HuH-7 (cell line): ENCODE measurements around the gene GPATCH4.
A peak's percentile ranks its signal among the peaks of the same experiment; 100 is the strongest.
"Not testable (repeated sequence)": the region's sequence is repeated elsewhere in the genome, so short reads cannot be mapped to it uniquely, and the experiment has no call there.

Experiments
- DNase-seq: peaks from one replicate; pipeline ENCODE4 v3.0.0; 2011; ENCODE audit warnings: low spot score

GPATCH4 gene

DNA sequence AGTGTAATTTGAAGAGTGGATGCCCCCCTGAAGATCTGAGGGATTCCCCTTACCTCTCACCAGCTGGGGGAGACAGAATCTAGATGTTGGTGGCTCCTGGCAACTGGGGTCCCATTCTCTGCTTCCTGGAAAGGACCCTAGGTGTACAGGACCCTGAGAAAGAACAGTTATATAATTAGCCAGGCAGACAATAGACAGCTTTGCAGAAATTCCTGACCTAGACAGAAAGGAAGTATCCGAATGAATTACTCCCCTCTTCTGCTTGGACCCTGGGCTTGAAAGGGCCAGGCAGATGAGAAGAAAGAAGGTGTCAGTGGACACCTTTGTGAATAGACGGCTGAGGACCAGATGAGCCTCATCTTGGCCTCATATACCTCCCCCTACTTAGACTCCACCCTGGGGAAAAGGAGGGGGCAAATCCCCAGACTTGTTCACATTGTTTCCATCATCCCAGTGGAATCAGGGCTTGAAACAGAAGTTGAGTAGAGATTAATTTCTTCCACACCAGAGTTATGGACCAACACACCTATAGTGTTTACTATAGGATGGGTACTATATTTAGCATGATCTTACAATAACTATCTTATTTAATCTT lies 27.1 kb downstream of the GPATCH4 start:
- DNase-seq, result no peak

DNA sequence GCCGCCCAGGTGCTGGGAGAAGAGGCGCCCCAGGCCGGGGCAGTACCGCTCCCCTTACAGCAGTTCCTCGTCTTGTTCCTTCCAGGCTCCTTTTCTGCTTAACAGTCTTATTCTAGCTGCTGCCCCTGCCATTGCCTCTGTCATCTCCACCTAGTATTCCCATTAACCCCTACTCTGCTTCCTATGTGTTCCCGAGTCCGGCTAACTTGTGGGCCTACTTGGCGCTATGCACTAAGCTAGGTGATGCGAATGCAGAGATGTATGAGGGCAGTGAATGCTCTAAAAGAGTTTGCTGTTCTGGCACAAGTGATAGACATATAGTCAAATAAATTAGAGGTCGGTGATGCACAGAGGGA lies 28.6 kb downstream of the GPATCH4 start:
- DNase-seq, result no peak

DNA sequence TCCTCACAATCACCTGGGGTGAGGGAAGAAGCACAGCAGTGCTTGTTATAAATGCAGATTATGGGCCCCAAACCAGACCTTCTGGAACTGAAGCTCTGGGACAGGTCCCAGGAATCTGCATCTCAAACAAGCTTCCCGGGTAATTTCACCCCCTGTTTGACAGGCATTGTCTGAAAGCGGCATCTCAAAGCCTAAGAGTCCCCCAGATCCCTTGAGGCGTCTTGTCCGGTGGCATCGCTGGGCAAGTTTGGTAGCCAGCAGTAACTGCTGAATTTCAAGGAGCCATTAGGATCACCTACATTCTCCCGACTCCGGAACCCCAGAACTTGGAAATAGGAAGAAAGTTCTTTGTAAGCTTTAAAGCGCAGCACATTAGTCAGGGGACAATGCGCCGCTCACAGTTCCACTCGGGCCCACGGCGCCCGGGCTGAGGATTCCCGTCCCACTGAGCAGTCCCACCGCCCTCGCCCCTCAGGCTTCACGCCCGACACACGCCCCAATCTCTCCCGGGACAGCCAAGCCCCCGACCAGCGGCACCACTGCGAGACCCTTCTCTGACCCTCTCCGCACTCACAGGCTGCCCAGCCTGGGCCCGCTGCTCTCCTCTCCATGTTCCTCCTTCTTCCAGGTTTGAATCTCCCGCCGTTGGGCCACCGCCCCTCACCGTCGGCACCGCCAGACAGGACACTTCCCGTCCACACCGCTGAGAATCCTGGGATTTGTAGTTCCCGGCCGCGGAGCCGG lies 29.2 kb downstream of the GPATCH4 start, which contains the start of gene IQGAP3:
Gene IQGAP3, minus strand, starts transcription at position 647 of the 744 bp plus-strand sequence. Its CDS starts 36 bp downstream, at position 611.
- peak; percentile 95 for DNase-seq

DNA sequence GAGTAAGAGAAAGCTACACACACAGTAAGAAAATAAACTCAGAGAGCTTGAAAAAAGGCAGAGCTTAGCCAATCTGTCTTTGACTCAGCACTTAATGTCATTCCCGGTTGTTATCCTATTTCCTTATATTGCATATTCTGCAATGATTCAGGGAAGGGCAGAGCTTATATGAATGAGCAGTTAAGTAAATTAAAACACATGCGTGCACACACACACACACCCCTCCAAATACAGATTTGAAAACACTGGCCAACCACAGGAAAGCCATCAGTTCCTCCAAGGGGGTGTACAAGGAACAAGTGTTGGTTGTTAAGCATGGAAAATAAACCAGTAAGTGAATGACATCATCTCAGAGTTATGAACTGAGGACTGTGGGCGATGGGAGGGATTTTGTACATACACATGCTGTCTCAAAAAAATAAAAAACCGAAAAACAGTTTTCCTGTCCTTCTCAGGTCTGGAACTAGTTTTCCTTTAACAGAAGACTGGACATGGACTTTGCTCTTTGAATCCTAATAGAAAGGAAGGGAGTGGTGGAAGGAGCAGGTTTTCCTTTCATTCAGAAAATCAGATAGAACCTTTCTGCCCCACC lies 29.9 kb downstream of the GPATCH4 start:
- no peak for DNase-seq

DNA sequence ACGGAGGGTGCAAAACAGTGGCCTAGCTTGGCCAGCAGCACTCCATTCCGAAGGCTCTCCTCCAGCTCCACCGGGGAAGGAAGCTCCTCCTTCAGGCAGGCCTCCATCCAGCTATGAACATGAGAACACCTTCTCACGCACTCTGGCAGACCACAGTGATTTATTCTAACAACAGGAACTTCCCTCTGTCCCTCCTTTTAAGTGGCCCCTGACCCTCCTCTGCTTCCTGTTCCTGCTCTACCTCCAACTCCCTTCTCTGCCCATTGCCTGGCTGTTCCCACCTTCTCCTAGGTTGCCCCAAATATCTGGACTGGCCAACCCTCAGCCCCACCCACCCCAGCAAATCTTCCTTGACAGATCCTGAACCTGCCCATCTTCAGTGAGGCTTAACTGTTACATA lies 34.8 kb downstream of the GPATCH4 start:
- DNase-seq, result no peak

DNA sequence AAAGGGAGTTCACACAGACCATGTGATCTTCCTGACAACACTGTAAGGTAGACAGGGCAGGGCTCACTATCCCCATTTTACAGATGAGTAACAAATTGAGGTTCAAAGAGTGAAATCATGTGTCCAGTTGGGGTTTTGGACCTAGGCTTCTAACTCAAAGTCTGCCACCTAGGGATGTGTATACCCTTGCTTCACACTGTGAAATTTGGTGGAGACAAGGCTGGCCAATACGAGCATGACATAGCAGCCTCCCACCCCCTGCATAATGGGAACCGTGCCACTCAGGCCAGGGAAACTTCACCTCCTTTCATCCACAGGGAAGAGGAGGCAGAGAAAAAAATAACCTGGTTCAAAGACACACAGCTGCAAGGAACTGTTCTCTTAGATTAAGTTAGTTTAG lies 35.8 kb downstream of the GPATCH4 start:
- DNase-seq, result no peak

DNA sequence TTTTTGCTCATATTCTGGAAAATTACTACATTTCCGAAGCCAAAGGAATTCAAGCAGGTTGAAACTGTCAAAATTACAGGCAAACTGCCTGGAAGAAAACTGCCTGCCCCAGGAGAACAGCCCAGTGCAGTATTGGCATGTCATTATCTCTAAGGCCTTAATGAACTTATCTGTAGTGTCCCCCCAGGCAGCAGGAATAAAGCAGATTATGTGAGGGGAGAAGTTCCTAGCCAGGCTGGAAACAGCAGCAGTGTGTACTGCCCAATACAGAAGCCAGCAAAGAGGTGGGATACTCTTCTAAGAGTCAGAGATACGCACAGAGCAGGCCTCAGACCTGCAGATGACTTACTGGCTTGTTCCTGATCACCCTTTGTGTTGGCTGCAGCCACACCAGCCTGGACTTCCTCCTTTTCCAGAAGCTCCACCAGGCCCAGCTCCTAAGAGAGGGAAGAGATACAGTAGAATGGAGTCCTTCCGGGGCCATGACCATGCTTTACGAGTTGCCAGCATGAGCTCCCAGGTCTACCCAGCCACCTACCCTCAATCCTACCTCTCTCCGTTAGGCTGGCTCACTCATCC lies 40.6 kb downstream of the GPATCH4 start:
- no peak for DNase-seq

DNA sequence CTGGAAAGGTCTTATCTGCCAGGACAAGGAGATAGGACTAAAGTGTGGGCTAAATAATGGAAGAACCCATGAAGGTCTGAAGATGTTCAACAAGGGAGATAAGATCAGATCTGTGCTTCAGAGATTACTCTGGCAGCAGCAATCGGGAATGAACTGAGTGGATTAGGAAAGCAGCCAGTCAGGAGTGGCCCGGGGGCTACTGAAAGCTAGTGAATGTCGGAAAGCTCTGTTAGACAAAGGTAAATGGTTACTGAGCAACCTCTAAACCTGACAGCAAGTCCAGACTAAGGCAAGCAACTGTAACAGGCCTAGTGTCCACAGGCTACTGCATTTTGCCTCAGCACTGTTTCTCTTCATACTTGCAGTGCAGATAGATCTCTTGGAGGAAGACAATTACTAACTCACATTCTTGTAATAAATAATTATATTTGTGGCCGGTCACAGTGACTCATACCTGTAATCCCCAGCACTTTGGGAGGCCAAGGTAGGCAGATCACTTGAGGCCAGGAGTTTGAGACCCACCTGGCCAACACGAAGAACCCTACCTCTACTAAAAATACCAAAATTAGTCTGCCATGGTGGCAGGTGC lies 41.4 kb downstream of the GPATCH4 start:
- DNase-seq, result no peak

DNA sequence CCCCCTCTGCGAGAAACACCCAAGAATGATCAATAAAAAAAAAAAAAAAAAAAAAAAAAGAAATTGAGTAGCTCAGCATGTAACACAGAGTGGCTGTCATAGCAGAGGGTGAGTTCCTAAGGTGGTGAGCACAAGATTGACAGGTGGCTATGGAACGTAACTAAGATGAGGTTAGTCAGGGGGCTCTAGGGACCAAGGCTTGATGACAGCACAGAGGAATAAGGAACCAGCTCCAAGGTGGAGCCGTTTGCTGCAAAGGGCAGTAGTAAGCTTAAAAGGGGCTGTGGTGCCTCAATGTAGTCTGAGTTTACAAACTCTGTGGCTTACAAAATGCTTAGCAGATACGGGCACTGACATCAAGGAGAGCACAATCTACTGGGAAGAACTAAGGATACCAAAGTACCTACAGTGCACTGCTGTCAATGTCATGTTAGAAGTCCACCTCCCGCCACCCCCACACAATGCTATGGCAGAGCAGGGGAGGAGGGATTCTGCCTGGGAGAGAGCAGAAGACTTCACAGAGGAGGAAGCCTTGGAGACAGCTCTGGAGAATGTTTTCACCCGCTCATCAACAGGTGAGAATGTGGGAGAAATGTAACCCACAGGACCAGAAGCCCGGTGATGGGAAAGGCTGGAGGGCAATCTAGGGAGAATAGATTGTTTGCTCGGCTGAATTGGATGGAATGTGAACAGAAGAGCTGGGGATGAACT lies 42.0 kb downstream of the GPATCH4 start:
- no peak for DNase-seq

DNA sequence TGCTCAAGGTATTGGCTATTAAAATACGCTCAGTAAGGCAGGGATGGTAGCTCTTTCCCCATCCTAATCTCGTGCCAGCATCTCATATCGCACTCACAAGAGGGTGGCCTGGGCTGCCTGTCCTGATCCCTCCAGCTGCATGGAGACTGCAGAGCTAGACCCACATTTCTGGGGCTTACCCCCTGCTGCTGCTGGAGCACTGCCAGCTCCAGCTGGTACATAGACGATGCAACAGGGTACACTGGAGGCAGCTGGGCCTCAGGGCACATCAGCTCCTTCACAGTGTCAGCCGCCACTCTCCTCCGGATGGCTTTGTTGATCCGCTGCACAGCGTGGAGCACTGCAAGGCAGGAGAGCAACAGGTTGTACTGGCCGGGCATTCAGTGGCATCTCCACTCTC lies 44.9 kb downstream of the GPATCH4 start:
- DNase-seq, result no peak

DNA sequence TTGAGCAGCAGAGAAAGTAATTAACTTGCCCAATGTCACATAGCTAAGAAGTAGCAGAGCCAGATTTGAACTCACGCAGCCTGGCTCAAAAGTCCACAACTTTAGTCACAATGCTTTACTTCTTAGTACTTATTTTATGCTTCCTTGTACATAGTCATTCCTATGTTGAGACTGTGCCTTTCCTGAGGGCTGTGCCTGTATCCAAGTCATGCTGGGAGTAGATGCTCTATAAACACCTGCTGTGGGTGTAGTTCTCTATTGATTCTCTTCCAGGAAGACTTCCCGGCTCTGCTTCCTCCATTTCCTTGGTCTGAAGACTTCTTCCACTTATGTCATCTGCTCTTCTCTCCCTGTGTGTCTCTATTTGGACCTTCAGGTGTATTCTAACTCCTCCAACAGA lies 45.6 kb downstream of the GPATCH4 start:
- no peak for DNase-seq

DNA sequence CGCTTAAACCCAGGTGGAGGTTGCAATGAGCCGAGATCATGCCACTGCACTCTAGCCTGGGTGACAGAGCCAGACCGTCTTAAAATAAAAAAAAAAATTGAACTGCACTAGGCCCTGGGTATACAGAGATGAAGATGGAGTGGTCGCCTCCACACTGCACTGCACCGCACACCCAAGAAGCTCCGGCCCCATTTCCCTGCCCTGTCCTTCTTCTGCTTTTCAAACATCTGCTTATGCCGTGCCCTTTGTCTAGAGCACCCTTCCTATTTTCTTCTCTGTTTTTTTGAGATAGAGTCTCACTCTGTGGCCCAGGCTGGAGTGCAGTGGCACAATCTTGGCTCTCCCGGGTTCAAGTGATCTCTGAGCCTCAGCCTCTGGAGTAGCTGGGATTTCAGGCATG lies 46.3 kb downstream of the GPATCH4 start:
- DNase-seq, result no peak

DNA sequence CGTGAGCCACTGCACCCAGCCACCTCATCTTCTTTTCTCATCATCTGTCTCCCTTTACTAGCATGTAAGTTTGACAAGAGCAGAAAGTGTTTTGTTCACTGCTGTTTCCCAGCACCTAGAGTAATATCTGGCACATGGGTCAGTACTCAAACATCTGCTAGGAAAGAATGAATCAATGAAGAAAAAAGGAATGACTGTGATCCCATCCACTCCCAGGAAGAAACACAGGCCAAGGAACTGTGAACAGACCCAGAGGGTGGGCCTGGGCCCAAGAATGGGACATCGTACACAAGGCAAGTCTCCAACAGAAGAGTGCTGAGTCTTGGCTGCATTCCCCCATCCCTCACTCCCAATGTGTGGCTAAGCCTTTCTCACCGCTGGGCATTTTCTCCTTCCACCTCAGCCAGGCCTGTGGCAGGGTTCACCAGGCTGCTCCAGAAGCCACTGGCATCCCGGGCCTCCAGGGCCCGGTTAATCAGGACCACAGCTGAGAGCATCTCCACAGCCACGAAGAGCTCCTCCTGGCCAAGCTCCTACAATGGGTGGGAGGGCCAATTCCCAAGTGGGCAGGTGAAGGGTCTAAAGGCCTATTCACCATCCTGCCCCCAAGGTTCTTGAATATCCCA lies 47.3 kb downstream of the GPATCH4 start:
- DNase-seq, result no peak

DNA sequence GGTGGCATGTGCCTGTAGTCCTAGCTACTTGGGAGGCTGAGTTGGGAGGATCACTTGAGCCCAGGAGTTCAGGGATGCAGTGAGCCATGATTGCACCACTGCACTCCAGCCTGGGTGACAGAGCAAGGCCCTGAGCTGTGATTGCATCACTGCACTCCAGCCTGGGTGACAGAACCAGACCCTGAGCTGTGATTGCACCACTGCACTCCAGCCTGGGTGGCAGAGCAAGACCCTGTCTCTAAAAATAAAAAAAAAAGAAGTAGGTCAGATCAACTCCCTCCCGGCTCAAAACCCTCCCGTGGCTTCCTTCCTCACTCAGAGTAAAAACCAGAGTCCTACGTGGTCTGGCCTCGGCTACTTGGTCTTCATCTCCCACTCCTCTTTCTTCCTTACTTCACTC lies 48.3 kb downstream of the GPATCH4 start:
- not testable (repeated sequence) for DNase-seq

DNA sequence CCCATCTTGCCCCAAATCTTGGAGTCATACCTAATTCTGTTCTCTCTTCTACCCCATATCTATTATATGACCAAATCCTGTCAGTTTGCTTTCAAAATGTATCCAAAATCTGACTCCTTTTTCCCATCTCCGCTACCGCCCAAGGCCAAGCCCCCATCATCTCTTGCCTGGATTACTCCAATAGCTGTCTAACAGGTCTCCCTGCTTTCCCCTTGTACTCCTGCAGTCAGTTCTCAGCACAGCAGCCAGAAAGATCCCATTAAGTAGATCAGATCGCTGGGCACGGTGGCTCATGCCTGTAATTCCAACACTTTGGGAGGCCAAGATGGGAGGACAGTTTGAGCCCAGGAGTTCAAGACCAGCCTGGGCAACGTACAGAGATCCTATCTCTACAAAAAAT lies 48.8 kb downstream of the GPATCH4 start:
- no peak for DNase-seq

DNA sequence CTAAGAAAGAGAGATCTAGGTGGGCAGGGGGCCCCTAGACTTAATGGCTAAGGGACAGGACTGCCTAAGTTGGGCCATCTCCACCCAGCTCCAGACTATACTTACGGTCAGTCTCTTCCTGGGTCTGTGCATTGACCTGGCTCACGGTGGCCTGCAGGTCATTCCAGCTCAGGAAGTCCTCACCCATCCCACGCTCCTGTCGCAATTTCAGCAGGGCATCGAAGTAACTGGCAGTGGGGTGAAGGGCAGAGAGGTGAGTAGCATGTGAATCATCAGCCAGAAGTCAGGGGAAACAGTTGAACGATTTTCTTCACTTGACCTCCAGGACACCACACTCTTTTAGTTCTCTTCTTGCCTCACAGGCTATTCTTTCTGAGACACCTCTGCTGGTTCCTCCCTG lies 49.4 kb downstream of the GPATCH4 start:
- no peak for DNase-seq

DNA sequence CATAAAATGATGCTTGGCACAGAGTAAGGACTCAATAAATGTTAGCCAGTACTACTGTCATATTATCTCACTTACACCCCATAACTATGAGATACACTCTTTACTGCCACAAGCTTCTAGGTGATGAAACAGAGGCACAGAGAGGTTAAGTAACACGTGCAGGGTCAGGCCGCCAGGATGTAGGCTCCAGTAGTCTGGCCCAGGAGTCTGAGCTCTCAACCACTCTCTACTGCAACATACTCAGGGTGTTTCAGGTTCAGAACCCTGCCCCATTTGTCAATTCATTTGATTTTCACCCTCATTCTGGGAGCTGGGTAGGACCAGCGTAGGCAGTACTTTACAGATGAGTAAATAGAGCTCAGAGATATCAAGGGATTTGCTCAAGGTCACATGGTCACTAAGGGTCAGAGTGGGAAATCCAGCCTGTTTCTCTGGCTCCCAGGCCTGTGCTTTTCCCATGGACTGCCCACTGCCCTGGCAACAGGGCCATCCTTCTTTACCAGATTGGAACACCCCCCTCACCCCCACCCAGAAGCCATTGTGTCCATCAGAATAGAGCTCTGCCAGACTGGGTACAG lies 50.1 kb downstream of the GPATCH4 start:
- DNase-seq, result no peak

DNA sequence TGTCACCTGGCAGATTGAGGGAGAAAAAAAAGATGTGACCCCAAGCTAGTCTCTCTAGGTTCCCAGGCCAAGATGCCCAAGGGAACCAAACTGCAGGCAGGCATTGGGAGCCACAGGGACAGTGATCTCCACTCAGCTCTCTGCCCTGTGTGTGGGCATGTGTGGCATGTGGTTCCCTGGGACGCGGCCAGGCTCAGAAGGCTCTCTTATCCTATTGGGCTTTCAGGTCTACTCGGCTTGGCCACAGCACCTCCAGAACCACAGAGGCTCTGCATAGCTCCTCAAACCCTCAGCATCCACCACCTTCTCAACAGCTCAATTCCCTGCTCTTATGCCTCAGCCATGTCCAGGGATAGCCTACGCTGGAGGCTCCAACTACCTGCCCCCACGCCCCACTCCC lies 50.9 kb downstream of the GPATCH4 start:
- no peak for DNase-seq

DNA sequence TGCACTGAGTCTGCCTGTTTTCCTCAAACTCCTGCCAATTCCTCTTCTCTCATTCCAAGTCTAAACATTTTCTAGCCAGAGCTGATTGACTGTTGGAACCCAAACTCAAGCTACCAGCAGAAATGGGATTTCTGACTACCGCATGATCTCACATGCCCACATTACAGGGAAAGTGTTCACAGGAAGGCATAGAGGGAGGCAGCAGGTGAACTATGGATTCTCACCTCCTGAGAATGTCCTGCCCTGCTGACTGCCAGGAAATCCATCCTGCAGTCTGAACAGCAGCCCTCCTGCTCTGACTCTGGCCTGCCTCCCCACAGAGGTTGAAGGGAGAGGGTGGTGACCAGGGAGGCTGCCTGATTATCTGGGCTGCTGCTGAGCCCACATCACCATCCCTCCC lies 51.4 kb downstream of the GPATCH4 start:
- DNase-seq, result no peak

DNA sequence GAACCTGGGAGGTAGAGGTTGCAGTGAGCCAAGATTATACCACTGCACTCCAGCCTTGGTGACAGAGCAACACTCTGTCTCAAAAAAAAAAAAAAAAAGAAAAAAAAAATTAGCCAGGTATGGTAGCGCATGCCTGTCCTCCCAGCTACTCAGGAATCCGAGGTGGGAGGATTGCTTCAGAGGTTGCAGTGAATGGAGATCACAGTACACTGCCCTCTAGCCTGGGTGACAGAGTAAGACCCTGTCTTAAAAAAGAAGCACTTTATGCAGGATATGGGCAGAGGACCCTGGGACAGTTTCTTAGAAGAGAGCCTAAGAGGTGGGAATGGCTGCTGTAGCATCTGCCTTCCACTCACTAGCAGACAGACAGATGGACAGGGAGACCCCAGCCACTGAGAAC lies 51.9 kb downstream of the GPATCH4 start:
- no peak for DNase-seq

DNA sequence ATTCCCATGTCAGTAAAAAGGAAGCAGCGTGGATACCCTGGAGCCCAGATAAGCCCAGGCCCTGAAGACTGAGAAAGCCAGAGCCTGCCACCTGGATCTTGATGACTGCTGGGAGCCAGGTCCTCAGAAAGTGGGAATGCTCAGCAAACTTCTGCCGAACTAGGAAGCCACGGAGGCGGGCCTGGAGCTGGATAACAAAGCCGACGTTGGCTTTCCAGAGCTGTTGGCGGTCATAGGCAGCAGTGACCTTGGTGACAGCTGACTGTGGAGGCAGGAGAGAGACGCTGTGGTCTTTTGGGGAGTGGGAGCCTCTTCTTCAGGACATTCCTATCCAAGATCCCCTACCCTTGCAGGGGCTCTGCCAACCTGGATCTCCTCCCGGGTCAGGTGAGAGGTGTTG lies 53.3 kb downstream of the GPATCH4 start:
- DNase-seq, result no peak
